ENCODE measurements around the gene TRIM27. TPM values are rescaled to one million over a fixed set of nuclear protein-coding genes. Genes with fewer than 3 reads are reported as not detected.

The TRIM27 gene
- total RNA-seq, 1 donor from 2014 or later: 58.4 TPM

- intact Hi-C loops (cut with DNase I): no loop called here
- no peaks in the 10 kb centered on the region for H3K4me1 ChIP-seq
- H3K36me3 ChIP-seq: peaks cover 0 to 79% of the 10 kb centered on the region in 2 donors
- no peak overlapping the region for H3K27ac ChIP-seq
- no peak for DNase-seq (ENCODE audit: extremely low spot score in 2 of 2)
- no peaks in the 10 kb centered on the region for H3K9me3 ChIP-seq
- no peak overlapping the region for H3K4me3 ChIP-seq
- no peaks in the 10 kb centered on the region for H3K27me3 ChIP-seq
- TF ChIP-seq, protein P1, sequence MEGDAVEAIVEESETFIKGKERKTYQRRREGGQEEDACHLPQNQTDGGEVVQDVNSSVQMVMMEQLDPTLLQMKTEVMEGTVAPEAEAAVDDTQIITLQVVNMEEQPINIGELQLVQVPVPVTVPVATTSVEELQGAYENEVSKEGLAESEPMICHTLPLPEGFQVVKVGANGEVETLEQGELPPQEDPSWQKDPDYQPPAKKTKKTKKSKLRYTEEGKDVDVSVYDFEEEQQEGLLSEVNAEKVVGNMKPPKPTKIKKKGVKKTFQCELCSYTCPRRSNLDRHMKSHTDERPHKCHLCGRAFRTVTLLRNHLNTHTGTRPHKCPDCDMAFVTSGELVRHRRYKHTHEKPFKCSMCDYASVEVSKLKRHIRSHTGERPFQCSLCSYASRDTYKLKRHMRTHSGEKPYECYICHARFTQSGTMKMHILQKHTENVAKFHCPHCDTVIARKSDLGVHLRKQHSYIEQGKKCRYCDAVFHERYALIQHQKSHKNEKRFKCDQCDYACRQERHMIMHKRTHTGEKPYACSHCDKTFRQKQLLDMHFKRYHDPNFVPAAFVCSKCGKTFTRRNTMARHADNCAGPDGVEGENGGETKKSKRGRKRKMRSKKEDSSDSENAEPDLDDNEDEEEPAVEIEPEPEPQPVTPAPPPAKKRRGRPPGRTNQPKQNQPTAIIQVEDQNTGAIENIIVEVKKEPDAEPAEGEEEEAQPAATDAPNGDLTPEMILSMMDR (IDR thresholded peaks at IDR 0.05): no peak
- TF ChIP-seq POLR2AphosphoS5 (IDR thresholded peaks at IDR 0.05; ENCODE audit: insufficient read depth in 1 of 2, low read depth in 1 of 2) (peak in 1 of 2 donors; percentile 29), POLR2A (IDR thresholded peaks at IDR 0.05) (no peak)
These were observed 12.7 kb downstream of the TRIM27 start for GRCh38 chr6:28910901-28911690.

DNA sequence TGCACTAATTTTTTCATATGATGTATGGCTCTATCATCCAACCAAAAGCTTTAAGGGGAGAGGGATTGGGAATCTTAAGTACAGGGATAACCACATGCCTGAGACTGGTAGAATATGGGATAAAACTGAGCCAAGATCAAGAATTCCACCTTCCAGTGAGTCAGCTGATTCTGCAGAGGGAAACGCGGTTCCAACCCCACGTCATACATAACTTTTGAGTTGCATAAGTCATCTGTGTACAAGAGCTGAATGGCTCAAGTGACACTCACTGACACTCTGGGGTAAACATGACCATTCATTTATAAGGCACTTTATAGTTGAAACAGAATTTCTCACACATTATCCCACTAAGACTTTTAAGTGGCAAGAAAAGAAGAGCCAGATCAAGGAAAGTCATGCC, 16.4 kb downstream of the TRIM27 start:
- TF ChIP-seq POLR2AphosphoS5 (IDR thresholded peaks at IDR 0.05; ENCODE audit: insufficient read depth in 1 of 2, low read depth in 1 of 2) (no peak), POLR2A (IDR thresholded peaks at IDR 0.05) (no peak)
- TF ChIP-seq, protein P1 (IDR thresholded peaks at IDR 0.05): no peak
- intact Hi-C loops (cut with DNase I): no loop called here
- H3K36me3 ChIP-seq: peaks cover 0 to 74% of the 10 kb centered on the region in 2 donors

GRCh38 chr6:28906669-28907068, 17.1 kb downstream of the TRIM27 start:
- intact Hi-C loops (cut with DNase I): no loop called here
- no peaks in the 10 kb centered on the region for H3K9me3 ChIP-seq
- DNase-seq (ENCODE audit: extremely low spot score in 2 of 2): no peak
- TF ChIP-seq, protein P1 (IDR thresholded peaks at IDR 0.05): no peak
- no peak overlapping the region for H3K4me3 ChIP-seq
- H3K27me3 ChIP-seq: no peaks in the 10 kb centered on the region
- H3K27ac ChIP-seq: no peak overlapping the region
- H3K36me3 ChIP-seq: peaks cover 0 to 75% of the 10 kb centered on the region in 2 donors
- no peaks in the 10 kb centered on the region for H3K4me1 ChIP-seq

More for the DNA sequence above, 16.4 kb downstream of the TRIM27 start:
- no peak for DNase-seq (ENCODE audit: extremely low spot score in 2 of 2)
- Histone ChIP-seq H3K4me1 (no peaks in the 10 kb centered on the region), H3K27ac (no peak overlapping the region), H3K27me3 (no peaks in the 10 kb centered on the region), H3K4me3 (no peak overlapping the region), H3K9me3 (no peaks in the 10 kb centered on the region)

- no peaks in the 10 kb centered on the region for H3K9me3 ChIP-seq
- no peaks in the 10 kb centered on the region for H3K27me3 ChIP-seq
- TF ChIP-seq POLR2A (IDR thresholded peaks at IDR 0.05) (no peak), POLR2AphosphoS5 (IDR thresholded peaks at IDR 0.05; ENCODE audit: insufficient read depth in 1 of 2, low read depth in 1 of 2) (no peak)
- TF ChIP-seq, protein P1 (IDR thresholded peaks at IDR 0.05): no peak
- intact Hi-C loops (cut with DNase I): no loop called here
- no peak for DNase-seq (ENCODE audit: extremely low spot score in 2 of 2)
- H3K4me1 ChIP-seq: no peaks in the 10 kb centered on the region
- H3K27ac ChIP-seq: no peak overlapping the region
- H3K4me3 ChIP-seq: no peak overlapping the region
- H3K36me3 ChIP-seq: peaks cover 0 to 54% of the 10 kb centered on the region in 2 donors
These were observed 20.1 kb downstream of the TRIM27 start for GRCh38 chr6:28903686-28904085.

DNA sequence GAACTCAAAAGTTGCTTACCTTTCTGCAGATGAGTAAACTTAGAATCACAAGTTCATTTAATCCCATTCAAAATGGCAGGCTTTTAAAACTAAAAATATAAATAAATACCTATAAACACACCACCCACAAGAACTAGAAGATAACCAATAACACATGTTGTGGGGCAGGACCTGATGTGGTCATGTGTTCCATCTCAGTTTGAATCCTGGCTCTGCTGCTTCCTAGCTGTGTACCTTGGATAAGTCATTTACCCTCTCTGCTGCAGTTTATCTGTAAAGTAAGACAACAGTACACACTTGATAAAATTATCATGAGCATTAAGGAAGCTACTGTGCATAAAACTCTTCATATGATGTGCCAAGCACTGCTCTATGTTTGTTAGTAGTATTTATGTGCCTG, 22.0 kb downstream of the TRIM27 start:
- intact Hi-C loops (cut with DNase I): no loop called here
- H3K9me3 ChIP-seq: no peaks in the 10 kb centered on the region
- DNase-seq (ENCODE audit: extremely low spot score in 2 of 2): no peak
- no peaks in the 10 kb centered on the region for H3K27me3 ChIP-seq
- no peak overlapping the region for H3K27ac ChIP-seq
- no peak overlapping the region for H3K4me3 ChIP-seq
- peaks cover 0 to 37% of the 10 kb centered on the region in 2 donors for H3K36me3 ChIP-seq
- TF ChIP-seq POLR2AphosphoS5 (IDR thresholded peaks at IDR 0.05; ENCODE audit: insufficient read depth in 1 of 2, low read depth in 1 of 2) (no peak), POLR2A (IDR thresholded peaks at IDR 0.05) (no peak)
- TF ChIP-seq, protein P1 (IDR thresholded peaks at IDR 0.05): no peak
- H3K4me1 ChIP-seq: no peaks in the 10 kb centered on the region
